Peyer's patch (tissue), 4 donors: ENCODE results near the gene GTF3C5. TPM values are rescaled to one million over a fixed set of nuclear protein-coding genes. Genes with fewer than 3 reads are reported as not detected.

ENCODE experiments used
- DNase-seq, 3 donors: peaks; one replicate each; pipeline ENCODE4 v3.0.0-alpha.2; 2017 to 2019
- H3K27ac ChIP-seq, 4 donors: fragments of 200-600 bp; sonication (generic); one replicate each; pipeline ENCODE4 v1.5.1; 2016 to 2019
- H3K27me3 ChIP-seq, 2 donors: fragments of 200-600 bp; sonication (generic); one replicate each; pipeline ENCODE4 v1.5.1; 2019
- H3K36me3 ChIP-seq, 3 donors: fragments of 200-600 bp; sonication (generic); one replicate each; pipeline ENCODE4 v1.5.1; 2016 to 2019
- H3K4me1 ChIP-seq, 4 donors: fragments of 200-600 bp; sonication (generic); one replicate each; pipeline ENCODE4 v1.5.1; 2016 to 2019
- H3K4me3 ChIP-seq, 4 donors: fragments of 200-600 bp; sonication (generic); 1 replicate in 3 of 4; 2 replicates in 1 of 4; pipeline ENCODE4 v1.5.1; 2016 to 2019; ENCODE audit warnings: mild to moderate bottlenecking in 1 of 4
- H3K9me3 ChIP-seq, 4 donors: fragments of 200-600 bp; sonication (generic); one replicate each; pipeline ENCODE4 v1.5.1; 2016 to 2019; ENCODE audit warnings: mild to moderate bottlenecking in 1 of 4
- CTCF ChIP-seq, 6 experiments: fragments of 450-650 bp in 4 of 6; fragments of 200-600 bp in 2 of 6; sonication (generic) in 1 of 6; IDR thresholded peaks; one replicate each; pipeline ENCODE4 v1.5.1; 2017 to 2019; ENCODE audit warnings: antibody characterized with exemption in 6 of 6, mild to moderate bottlenecking in 3 of 6, moderate library complexity in 1 of 6
- POLR2A ChIP-seq, 2 donors: fragments of 450-650 bp; IDR thresholded peaks; one replicate each; pipeline ENCODE4 v1.5.1; 2017; ENCODE audit warnings: antibody characterized with exemption in 2 of 2, mild to moderate bottlenecking in 2 of 2, moderate library complexity in 2 of 2
- total RNA-seq, 4 donors: library from RNA; depleted of rRNA; stranded (reverse); fragments of >200 nt; gene quantifications; one replicate each; pipeline ENCODE4 v1.1.0, GENCODE V29; 2016

The GTF3C5 gene
- total RNA-seq, 4 donors from 2014 or later: 63.7 to 103 (median 73.5) TPM

GRCh38 chr9:133057006-133057405 is 26.2 kb downstream of the GTF3C5 start:
- Histone ChIP-seq H3K36me3 (peaks cover 0 to 55% (median 0%) of the 10 kb centered on the region in 3 donors), H3K27me3 (no peaks in the 10 kb centered on the region), H3K4me3 (no peak overlapping the region), H3K9me3 (no peaks in the 10 kb centered on the region), H3K4me1 (peaks cover 0 to 39% (median 0%) of the 10 kb centered on the region in 4 donors), H3K27ac (peak overlapping the region in 3 of 4 donors; percentile 55 to 87 (median 71))
- peak in 1 of 3 donors; percentile 53 for DNase-seq
- TF ChIP-seq CTCF (IDR thresholded peaks at IDR 0.05) (no peak), POLR2A (IDR thresholded peaks at IDR 0.05) (no peak)

- Histone ChIP-seq H3K27ac (peak overlapping the region in 2 of 4 donors; percentile 55 to 87), H3K27me3 (no peaks in the 10 kb centered on the region), H3K9me3 (no peaks in the 10 kb centered on the region), H3K4me1 (peaks cover 0 to 39% (median 0%) of the 10 kb centered on the region in 4 donors), H3K4me3 (no peak overlapping the region), H3K36me3 (peaks cover 0 to 49% (median 0%) of the 10 kb centered on the region in 3 donors)
- TF ChIP-seq CTCF (IDR thresholded peaks at IDR 0.05) (no peak), POLR2A (IDR thresholded peaks at IDR 0.05) (no peak)
- no peak for DNase-seq
Measured at GRCh38 chr9:133057553-133057952, 26.8 kb downstream of the GTF3C5 start.

GRCh38 chr9:133058071-133058470 is 27.3 kb downstream of the GTF3C5 start:
- no peaks in the 10 kb centered on the region for H3K9me3 ChIP-seq
- no peak for TF ChIP-seq CTCF (IDR thresholded peaks at IDR 0.05)
- no peak for TF ChIP-seq POLR2A (IDR thresholded peaks at IDR 0.05)
- no peak overlapping the region for H3K27ac ChIP-seq
- no peak overlapping the region for H3K4me3 ChIP-seq
- peaks cover 0 to 45% (median 0%) of the 10 kb centered on the region in 3 donors for H3K36me3 ChIP-seq
- no peak for DNase-seq
- no peaks in the 10 kb centered on the region for H3K27me3 ChIP-seq
- peaks cover 0 to 39% (median 0%) of the 10 kb centered on the region in 4 donors for H3K4me1 ChIP-seq

GRCh38 chr9:133058550-133059320 is 27.9 kb downstream of the GTF3C5 start:
- TF ChIP-seq POLR2A (IDR thresholded peaks at IDR 0.05): no peak
- TF ChIP-seq CTCF (IDR thresholded peaks at IDR 0.05): no peak
- Histone ChIP-seq H3K4me3 (no peak overlapping the region), H3K27me3 (no peaks in the 10 kb centered on the region), H3K27ac (no peak overlapping the region), H3K9me3 (no peaks in the 10 kb centered on the region), H3K4me1 (peaks cover 0 to 39% (median 0%) of the 10 kb centered on the region in 4 donors), H3K36me3 (peaks cover 0 to 38% (median 0%) of the 10 kb centered on the region in 3 donors)
- no peak for DNase-seq

GRCh38 chr9:133059623-133060022 is 28.8 kb downstream of the GTF3C5 start:
- H3K27me3 ChIP-seq: no peaks in the 10 kb centered on the region
- peaks cover 0 to 30% (median 0%) of the 10 kb centered on the region in 3 donors for H3K36me3 ChIP-seq
- H3K27ac ChIP-seq: no peak overlapping the region
- TF ChIP-seq CTCF (IDR thresholded peaks at IDR 0.05) (no peak), POLR2A (IDR thresholded peaks at IDR 0.05) (no peak)
- no peak overlapping the region for H3K4me3 ChIP-seq
- DNase-seq: no peak
- no peaks in the 10 kb centered on the region for H3K9me3 ChIP-seq
- peaks cover 0 to 39% (median 0%) of the 10 kb centered on the region in 4 donors for H3K4me1 ChIP-seq
